ENCODE measurements around the gene FGF12. TPM values are rescaled to one million over a fixed set of nuclear protein-coding genes. Genes with fewer than 3 reads are reported as not detected.

The FGF12 gene
- total RNA-seq, 1 donor from 2014 or later = not detected

- intact Hi-C loops (cut with micrococcal nuclease) = no loop called here
These were observed 225.9 kb downstream of the FGF12 start for GRCh38 chr3:192501401-192501800.

DNA sequence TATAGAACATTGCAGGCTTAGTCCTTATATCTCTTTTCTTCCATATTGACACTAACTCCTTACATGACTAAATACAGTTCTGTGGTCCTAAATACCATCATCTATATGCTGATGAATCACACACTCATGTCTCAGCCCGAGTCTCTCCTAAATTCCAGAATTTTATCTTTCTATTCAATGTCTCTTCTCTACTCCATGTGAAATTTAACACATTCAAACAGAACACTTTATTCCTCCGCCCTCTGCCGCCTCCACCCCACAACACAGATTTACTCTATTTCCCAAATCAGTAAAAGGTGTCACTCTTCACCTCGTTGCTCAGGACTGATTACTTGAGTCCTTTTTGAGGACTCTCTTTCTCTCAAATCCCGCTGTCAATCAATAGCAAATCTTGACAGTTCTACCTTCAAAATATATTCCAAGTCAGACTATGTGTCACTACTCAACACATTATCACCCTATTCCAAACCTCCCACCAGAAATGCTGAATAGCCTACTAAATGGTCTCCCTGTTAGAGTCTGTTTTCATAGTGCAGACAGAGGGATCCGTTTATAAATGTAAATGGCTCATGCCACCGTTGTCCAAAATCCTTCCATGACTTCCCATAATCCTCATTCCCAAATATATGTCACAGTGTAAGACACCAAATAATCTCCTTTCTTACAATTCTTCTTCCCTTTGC, 230.3 kb downstream of the FGF12 start:
- intact Hi-C loops (cut with micrococcal nuclease) = no loop called here

DNA sequence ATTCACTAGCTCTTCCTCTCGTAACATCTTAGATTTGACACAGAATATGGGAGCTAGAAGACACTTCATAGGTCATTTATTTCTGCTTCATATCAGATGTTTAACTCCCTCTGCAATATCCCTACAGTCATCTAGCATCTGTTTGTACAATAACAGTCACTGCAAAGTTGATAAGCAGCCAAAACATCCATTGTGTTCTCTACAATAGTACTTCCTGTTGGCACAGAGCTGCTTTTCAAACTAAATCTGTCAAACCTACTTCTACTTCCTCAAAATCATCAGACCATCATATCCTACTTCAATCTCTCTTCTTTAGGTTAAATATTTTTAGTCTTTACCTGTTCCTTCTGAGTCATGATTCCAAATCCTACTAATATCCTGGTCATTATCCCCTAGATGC, 233.2 kb downstream of the FGF12 start:
- intact Hi-C loops (cut with micrococcal nuclease) = no loop called here

GRCh38 chr3:192490720-192491119, 236.6 kb downstream of the FGF12 start:
- intact Hi-C loops (cut with micrococcal nuclease) = no loop called here

DNA sequence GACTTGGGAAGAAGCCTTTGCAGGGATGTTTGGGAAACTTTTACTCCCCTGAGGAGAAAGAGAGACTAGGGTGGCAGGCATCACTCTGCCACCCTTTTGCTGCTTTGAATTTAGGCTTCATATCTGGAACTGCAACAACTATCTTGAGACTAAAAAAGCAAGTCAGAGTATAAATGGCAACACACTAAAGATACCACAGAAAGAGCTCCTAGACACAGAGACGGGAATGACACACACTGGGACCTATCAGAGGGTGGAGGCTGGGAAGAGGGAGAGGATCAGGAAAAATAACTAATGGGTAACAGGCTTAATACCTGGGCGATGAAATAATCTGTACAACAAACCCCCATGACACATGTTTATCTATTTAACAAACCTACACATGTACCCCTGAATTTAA, 237.8 kb downstream of the FGF12 start:
- intact Hi-C loops (cut with micrococcal nuclease) = no loop called here

DNA sequence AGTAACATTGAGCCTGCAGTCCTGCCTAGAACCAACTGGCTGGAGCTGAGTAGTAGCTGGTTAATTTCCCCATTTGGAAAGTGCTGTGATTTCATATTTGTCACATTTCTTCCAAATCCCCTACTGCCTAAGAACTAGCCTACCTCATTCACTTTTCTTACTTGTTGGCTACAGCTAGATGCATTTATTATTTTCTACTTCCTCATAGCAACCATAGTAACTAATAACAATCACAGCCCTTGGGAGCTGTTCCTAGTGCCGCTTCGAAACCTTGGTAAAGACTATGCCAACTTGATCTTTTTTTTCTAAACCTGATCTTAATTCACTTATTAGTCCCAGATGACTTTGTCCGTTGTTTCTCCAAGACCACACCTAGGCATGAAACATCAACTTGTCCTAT, 240.3 kb downstream of the FGF12 start:
- intact Hi-C loops (cut with micrococcal nuclease) = no loop called here

DNA sequence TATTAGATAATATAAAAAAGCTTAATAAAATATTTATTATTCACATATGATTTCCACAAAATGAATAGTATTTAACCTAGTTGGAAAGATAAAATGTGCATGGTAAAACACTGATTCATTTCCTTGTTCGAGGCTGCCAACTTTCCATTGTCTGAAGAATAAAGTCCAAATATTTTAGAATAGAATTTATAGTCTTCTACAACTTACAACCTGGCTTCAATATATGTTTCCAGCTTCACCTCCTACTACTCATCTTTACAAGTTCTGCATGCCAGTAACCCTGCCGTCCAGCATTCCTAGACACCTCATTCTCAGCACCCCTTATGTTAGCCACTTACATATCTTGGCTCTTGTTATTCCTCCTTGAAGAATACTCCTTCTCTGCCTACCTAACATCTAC, 244.5 kb downstream of the FGF12 start:
- intact Hi-C loops (cut with micrococcal nuclease) = no loop called here

DNA sequence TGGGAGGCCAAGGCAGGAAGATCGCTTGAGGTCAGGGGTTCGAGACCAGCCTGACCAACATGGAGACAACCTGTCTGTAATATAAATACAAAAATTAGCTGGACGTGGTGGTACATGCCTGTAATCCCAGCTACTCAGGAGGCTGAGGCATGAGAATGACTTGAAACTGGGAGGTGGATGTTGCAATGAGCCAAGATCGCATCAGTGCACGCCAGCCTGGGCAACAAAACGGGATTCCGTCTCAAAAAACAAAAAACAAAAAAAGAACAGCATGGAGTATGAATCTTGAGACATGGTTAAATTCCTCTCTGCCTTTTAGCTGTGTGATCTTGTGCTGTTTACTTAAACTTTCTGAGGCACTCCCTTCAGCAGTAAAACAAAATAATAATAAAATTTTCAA, 244.9 kb downstream of the FGF12 start:
- intact Hi-C loops (cut with micrococcal nuclease) = no loop called here

DNA sequence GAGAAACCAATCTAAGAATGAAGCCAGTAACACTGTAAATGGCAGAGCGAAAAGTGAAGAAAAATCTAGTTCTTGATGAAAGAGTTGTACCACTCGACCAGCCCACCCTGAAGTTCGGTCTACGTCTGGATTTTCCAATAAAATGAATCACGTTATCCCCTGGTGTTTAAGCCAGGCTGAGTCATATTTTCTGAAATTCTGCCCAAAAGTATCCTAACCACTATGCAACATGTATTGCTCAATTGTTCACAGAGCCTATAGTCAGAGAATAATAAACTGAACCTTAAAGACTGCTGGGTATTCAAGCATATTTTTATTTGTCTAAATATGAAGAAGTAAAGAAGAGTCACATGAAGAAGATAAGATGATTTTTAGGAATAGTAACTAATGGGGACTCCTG, 245.7 kb downstream of the FGF12 start:
- intact Hi-C loops (cut with micrococcal nuclease) = no loop called here

DNA sequence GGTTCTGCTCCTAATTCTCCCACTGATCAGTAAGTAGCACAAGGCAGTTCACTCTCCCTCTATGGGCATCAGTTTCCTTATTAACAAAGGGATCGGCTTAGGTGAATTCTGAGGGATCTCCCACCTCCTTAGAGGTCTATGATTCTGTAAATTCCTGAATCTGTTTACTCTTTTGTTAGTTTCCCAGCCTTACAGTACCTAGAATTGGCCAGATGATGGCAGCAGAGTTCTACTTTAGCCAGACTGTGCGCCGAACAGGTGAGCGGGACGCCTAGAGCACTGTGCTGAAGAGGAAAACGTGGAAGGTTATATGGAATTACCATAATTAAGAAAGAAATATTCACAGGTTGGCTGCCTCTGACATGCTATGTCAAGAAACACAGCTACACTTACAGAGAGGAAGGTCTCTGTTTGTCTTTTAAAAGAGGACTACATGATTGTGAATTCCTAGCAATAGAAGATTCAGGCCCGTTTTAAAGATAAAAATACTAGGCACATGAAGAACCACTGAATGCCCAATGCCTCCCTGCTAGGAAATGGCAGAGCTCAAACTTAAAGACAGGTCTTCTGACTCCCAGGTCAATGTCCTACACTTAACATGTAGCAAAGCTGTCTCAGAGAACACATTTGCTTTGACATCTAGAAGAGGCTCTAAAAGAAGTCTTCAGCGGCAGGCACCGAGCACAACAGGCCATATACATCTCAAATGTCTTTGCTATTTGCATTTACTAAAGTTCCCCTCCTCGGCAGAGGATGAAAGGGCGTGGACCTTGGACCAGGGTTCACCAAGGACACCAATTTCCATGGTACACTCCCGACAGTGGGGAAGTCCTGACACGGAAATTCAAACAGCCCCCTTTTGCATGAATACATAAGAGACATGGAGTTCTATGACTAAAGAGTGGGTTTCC, 259.9 kb downstream of the FGF12 start:
- intact Hi-C loops (cut with micrococcal nuclease) = loop anchor here (1.0 to 5.0 kb wide), 3 partner anchors 336 to 1105 kb away; no protein-coding TSS in a partner anchor

GRCh38 chr3:192449036-192449435, 278.3 kb downstream of the FGF12 start:
- intact Hi-C loops (cut with micrococcal nuclease) = no loop called here

GRCh38 chr3:192445770-192446644, 281.3 kb downstream of the FGF12 start:
- intact Hi-C loops (cut with micrococcal nuclease) = no loop called here

DNA sequence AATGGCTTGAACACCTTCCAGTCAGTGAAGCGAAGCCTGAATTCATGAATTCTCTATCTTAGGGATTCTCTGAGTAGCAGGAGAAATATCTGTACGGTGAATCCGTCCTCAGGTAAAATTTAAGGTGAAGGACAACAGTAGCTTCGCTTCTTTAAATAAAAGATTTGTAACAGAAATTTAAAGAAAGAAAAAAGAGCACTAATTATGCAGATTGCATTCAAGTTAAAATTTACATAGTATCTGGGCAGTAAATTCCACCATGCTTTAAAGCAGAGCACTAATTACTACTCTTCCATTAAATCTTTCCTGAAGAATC, 282.6 kb downstream of the FGF12 start:
- intact Hi-C loops (cut with micrococcal nuclease) = loop anchor here (1.0 kb wide), 3 partner anchors 256 to 1027 kb away; no protein-coding TSS in a partner anchor

GRCh38 chr3:192444096-192444790, 283.1 kb downstream of the FGF12 start:
- intact Hi-C loops (cut with micrococcal nuclease) = loop anchor here (1.0 kb wide), 3 partner anchors 256 to 1027 kb away; no protein-coding TSS in a partner anchor

- intact Hi-C loops (cut with micrococcal nuclease) = no loop called here
These were observed 292.1 kb downstream of the FGF12 start for GRCh38 chr3:192435241-192435640.

DNA sequence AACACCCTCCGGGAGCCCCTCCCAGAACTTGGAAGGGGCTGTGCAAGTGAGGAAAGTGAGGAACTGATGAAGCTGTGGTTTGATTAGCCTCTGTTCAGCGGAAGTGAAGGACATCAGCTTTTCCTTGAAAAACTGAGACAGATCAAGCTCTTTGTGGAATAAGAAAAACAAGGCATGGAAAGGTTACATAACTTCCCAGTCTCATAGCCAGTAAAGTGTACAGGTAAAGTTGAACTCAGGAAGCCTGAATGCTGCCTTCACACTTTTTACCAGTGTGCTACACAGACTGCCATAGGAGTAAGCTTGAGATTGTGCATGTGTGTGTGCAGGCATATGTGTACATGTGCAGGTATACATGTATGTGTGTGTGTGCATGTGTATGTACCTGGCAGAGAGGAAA, 293.2 kb downstream of the FGF12 start:
- intact Hi-C loops (cut with micrococcal nuclease) = no loop called here

GRCh38 chr3:192433704-192434103, 293.6 kb downstream of the FGF12 start:
- intact Hi-C loops (cut with micrococcal nuclease) = no loop called here

- intact Hi-C loops (cut with micrococcal nuclease) = loop anchor here (1.0 kb wide), 1 partner anchor 235 kb away; no protein-coding TSS in a partner anchor
These were observed 304.4 kb downstream of the FGF12 start for GRCh38 chr3:192422997-192423342.

GRCh38 chr3:192422321-192422996, 304.9 kb downstream of the FGF12 start:
- intact Hi-C loops (cut with micrococcal nuclease) = no loop called here

DNA sequence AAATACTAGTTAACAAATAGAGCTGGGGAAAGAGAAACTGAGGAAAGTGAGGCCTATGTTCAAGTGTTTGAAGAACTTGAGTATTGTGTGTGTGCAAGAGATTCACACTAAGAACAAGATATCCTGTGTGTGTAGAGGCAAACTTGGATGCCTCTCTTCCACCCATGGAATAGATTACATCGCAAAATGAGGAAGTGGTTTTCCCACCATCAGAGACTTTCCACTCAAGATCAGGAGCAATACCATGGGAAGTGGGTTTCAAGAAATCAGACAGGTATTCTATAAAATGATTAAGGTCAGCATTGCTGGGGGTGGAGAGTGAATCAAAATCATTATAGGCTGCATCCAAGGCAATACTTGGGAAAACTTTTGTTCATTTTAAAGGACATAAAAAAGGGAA, 308.0 kb downstream of the FGF12 start:
- intact Hi-C loops (cut with micrococcal nuclease) = no loop called here
